Measurements from ENCODE around the gene KCTD21.

Gene KCTD21

GRCh38 chr11:78231962-78232501 lies 43.6 kb upstream of the KCTD21 start:
- H3K36me3 ChIP-seq (ENCODE audit: insufficient read depth, low read length) = no peaks in the 10 kb centered on the region

GRCh38 chr11:78230161-78230877 lies 41.9 kb upstream of the KCTD21 start:
- Histone ChIP-seq H3K27me3 (ENCODE audit: insufficient read depth, low read length) (no peaks in the 10 kb centered on the region), H3K9ac (ENCODE audit: low read length) (no peak overlapping the region), H3K9me3 (ENCODE audit: low read length) (no peaks in the 10 kb centered on the region), H3F3A (ENCODE audit: insufficient read depth, low read length) (no peaks in the 10 kb centered on the region), H3K4me3 (ENCODE audit: low read depth, low read length, poor library complexity, severe bottlenecking) (no peak overlapping the region), H3K4me2 (ENCODE audit: low read length) (no peak overlapping the region), H3K36me3 (ENCODE audit: insufficient read depth, low read length) (no peaks in the 10 kb centered on the region), H3K9me2 (ENCODE audit: low read depth, low read length) (no peaks in the 10 kb centered on the region), H3K27ac (ENCODE audit: low read depth, low read length, poor library complexity, severe bottlenecking) (no peak overlapping the region), H3K79me2 (ENCODE audit: insufficient read depth, low read length) (no peaks in the 10 kb centered on the region), H2AFZ (ENCODE audit: low read length) (no peak overlapping the region), H3K4me1 (ENCODE audit: insufficient read depth, low read length, severe bottlenecking) (no peaks in the 10 kb centered on the region), H4K20me1 (ENCODE audit: insufficient read depth, low read length) (no peaks in the 10 kb centered on the region)
- no peak for TF ChIP-seq CTCF (IDR thresholded peaks at IDR 0.05; ENCODE audit: low read length)
- no peak for TF ChIP-seq EZH2 (IDR thresholded peaks at IDR 0.05; ENCODE audit: borderline replicate concordance, low read length)

More at GRCh38 chr11:78231962-78232501, 43.6 kb upstream of the KCTD21 start:
- H3F3A ChIP-seq (ENCODE audit: insufficient read depth, low read length) = no peaks in the 10 kb centered on the region
- H3K27me3 ChIP-seq (ENCODE audit: insufficient read depth, low read length) = no peaks in the 10 kb centered on the region
- no peaks in the 10 kb centered on the region for H3K79me2 ChIP-seq (ENCODE audit: insufficient read depth, low read length)
- H3K4me1 ChIP-seq (ENCODE audit: insufficient read depth, low read length, severe bottlenecking) = no peaks in the 10 kb centered on the region
- no peaks in the 10 kb centered on the region for H3K9me2 ChIP-seq (ENCODE audit: low read depth, low read length)
- no peaks in the 10 kb centered on the region for H3K9me3 ChIP-seq (ENCODE audit: low read length)
- TF ChIP-seq CTCF (IDR thresholded peaks at IDR 0.05; ENCODE audit: low read length) (no peak), EZH2 (IDR thresholded peaks at IDR 0.05; ENCODE audit: borderline replicate concordance, low read length) (no peak)
- H3K4me3 ChIP-seq (ENCODE audit: low read depth, low read length, poor library complexity, severe bottlenecking) = no peak overlapping the region
- no peaks in the 10 kb centered on the region for H4K20me1 ChIP-seq (ENCODE audit: insufficient read depth, low read length)
- H2AFZ ChIP-seq (ENCODE audit: low read length) = no peak overlapping the region
- no peak overlapping the region for H3K4me2 ChIP-seq (ENCODE audit: low read length)
- no peak overlapping the region for H3K27ac ChIP-seq (ENCODE audit: low read depth, low read length, poor library complexity, severe bottlenecking)
- H3K9ac ChIP-seq (ENCODE audit: low read length) = no peak overlapping the region

- H3K27me3 ChIP-seq (ENCODE audit: insufficient read depth, low read length) = no peaks in the 10 kb centered on the region
- no peaks in the 10 kb centered on the region for H3K9me2 ChIP-seq (ENCODE audit: low read depth, low read length)
- H3K4me1 ChIP-seq (ENCODE audit: insufficient read depth, low read length, severe bottlenecking) = no peaks in the 10 kb centered on the region
- no peaks in the 10 kb centered on the region for H3K9me3 ChIP-seq (ENCODE audit: low read length)
- no peak overlapping the region for H3K9ac ChIP-seq (ENCODE audit: low read length)
- H3K79me2 ChIP-seq (ENCODE audit: insufficient read depth, low read length) = no peaks in the 10 kb centered on the region
- TF ChIP-seq CTCF (IDR thresholded peaks at IDR 0.05; ENCODE audit: low read length) = no peak
- TF ChIP-seq EZH2 (IDR thresholded peaks at IDR 0.05; ENCODE audit: borderline replicate concordance, low read length) = no peak
- H3K4me3 ChIP-seq (ENCODE audit: low read depth, low read length, poor library complexity, severe bottlenecking) = no peak overlapping the region
- H4K20me1 ChIP-seq (ENCODE audit: insufficient read depth, low read length) = no peaks in the 10 kb centered on the region
- no peak overlapping the region for H3K27ac ChIP-seq (ENCODE audit: low read depth, low read length, poor library complexity, severe bottlenecking)
- no peak overlapping the region for H2AFZ ChIP-seq (ENCODE audit: low read length)
- H3F3A ChIP-seq (ENCODE audit: insufficient read depth, low read length) = no peaks in the 10 kb centered on the region
- no peak overlapping the region for H3K4me2 ChIP-seq (ENCODE audit: low read length)
- no peaks in the 10 kb centered on the region for H3K36me3 ChIP-seq (ENCODE audit: insufficient read depth, low read length)
Observed at GRCh38 chr11:78229106-78229505, 40.7 kb upstream of the KCTD21 start.

All from OCI-LY1 (cell line).